ENCODE data around the gene SSH2.
"Not testable (repeated sequence)": the region's sequence is repeated elsewhere in the genome, so short reads cannot be mapped to it uniquely, and the experiment has no call there.

DNA sequence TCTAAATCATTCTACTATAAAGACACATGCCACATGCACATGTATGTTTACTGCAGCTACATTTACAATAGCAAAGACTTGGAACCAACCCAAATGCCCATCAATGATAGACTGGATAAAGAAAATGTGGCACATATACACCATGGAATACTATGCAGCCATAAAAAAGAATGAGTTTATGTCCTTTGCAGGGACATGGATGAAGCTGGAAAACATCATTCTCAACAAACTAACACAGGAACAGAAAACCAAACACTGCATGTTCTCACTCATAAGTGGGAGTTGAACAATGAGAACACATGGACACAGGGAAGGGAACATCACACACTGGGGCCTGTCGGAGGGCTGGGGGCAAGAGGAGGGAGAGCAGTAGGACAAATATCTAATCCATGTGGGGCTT is 204.6 kb downstream of the SSH2 start:
- not testable (repeated sequence) for TF ChIP-seq GABPA (IDR thresholded peaks at IDR 0.05 in 1 of 2, conservative IDR thresholded peaks at IDR 0.05 in 1 of 2); CTCF (IDR thresholded peaks at IDR 0.05; ENCODE audit: low read depth, low read length, missing input control); RAD21 (IDR thresholded peaks at IDR 0.05); TAF1 (conservative IDR thresholded peaks at IDR 0.05); SP1 (IDR thresholded peaks at IDR 0.05)
- TF ChIP-seq, protein P1, sequence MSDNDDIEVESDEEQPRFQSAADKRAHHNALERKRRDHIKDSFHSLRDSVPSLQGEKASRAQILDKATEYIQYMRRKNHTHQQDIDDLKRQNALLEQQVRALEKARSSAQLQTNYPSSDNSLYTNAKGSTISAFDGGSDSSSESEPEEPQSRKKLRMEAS (IDR thresholded peaks at IDR 0.05): not testable (repeated sequence)
